Testis (tissue), 2 donors: ENCODE data around the gene IL13.

ENCODE experiments used
- CTCF ChIP-seq, 3 experiments: fragments of 450-650 bp in 2 of 3; fragments of 200-600 bp in 1 of 3; sonication (generic) in 1 of 3; IDR thresholded peaks; one replicate each; pipeline ENCODE4 v1.5.1; 2016 to 2019; ENCODE audit warnings: antibody characterized with exemption in 3 of 3, mild to moderate bottlenecking in 2 of 3, moderate library complexity in 1 of 3
- POLR2A ChIP-seq: fragments of 450-650 bp; IDR thresholded peaks from one replicate; pipeline ENCODE4 v1.6.1; 2017; ENCODE audit warnings: antibody characterized with exemption, mild to moderate bottlenecking, moderate library complexity

- TF ChIP-seq CTCF (IDR thresholded peaks at IDR 0.05) (no peak), POLR2A (no peak)
These were observed 21.2 kb downstream of the IL13 start for GRCh38 chr5:132679166-132679565.
